ENCODE data around the gene RASGEF1C. TPM values are rescaled to one million over a fixed set of nuclear protein-coding genes. Genes with fewer than 3 reads are reported as not detected.
A peak's percentile ranks its signal among the peaks of the same experiment; 100 is the strongest.

RASGEF1C gene
- total and polyA plus RNA-seq, 2 of the 13 experiments (the other 11 are each of a cell fraction or from before 2014, with no cell fraction given) = not detected

GRCh38 chr5:180090769-180091546 lies 118.1 kb downstream of the RASGEF1C start (continued):
- TF ChIP-seq ARID5B (CRISPR knock-in tag; IDR thresholded peaks at IDR 0.05) (no peak), RNF2 (conservative IDR thresholded peaks at IDR 0.05; ENCODE audit: low read depth) (no peak), PITX1 (CRISPR knock-in tag; IDR thresholded peaks at IDR 0.05) (0 out of 2 replicates have a peak, but pooled peaks have one; percentile 25), TFAP4 (IDR thresholded peaks at IDR 0.05; ENCODE audit: borderline replicate concordance, low read depth) (peak; percentile 79; the same call in 1 of the 2 replicates), HINFP (CRISPR knock-in tag; IDR thresholded peaks at IDR 0.05; ENCODE audit: low read depth) (no peak), PRDM4 (CRISPR knock-in tag; IDR thresholded peaks at IDR 0.05; ENCODE audit: borderline replicate concordance) (no peak), MAFK (conservative IDR thresholded peaks at IDR 0.05 in 1 of 2, IDR thresholded peaks at IDR 0.05 in 1 of 2; ENCODE audit: low read length in 2 of 2) (no peak), RXRB (CRISPR knock-in tag; IDR thresholded peaks at IDR 0.05; ENCODE audit: borderline replicate concordance) (no peak), HMG20A (CRISPR knock-in tag; IDR thresholded peaks at IDR 0.05; ENCODE audit: borderline replicate concordance) (no peak), GTF3A (CRISPR knock-in tag; conservative IDR thresholded peaks at IDR 0.05) (no peak), RFXAP (CRISPR knock-in tag; IDR thresholded peaks at IDR 0.05; ENCODE audit: borderline replicate concordance) (no peak), ZBTB33 (CRISPR knock-in tag; IDR thresholded peaks at IDR 0.05) (no peak), MAX (IDR thresholded peaks at IDR 0.05) (0 out of 2 replicates have a peak, but pooled peaks have one; percentile 13), GATAD2A (CRISPR knock-in tag; IDR thresholded peaks at IDR 0.05) (no peak), E2F1 (CRISPR knock-in tag; IDR thresholded peaks at IDR 0.05) (no peak), DPF2 (CRISPR knock-in tag; IDR thresholded peaks at IDR 0.05; ENCODE audit: borderline replicate concordance, low read depth) (no peak)
